ENCODE measurements around the gene TRIM7.
A peak's percentile ranks its signal among the peaks of the same experiment; 100 is the strongest.

Gene TRIM7

GRCh38 chr5:181194489-181195248, 10.3 kb downstream of the TRIM7 start:
- H3K27ac ChIP-seq = peak overlapping the region; percentile 97; the same call in 1 of the 2 replicates
- TF ChIP-seq ZFX (IDR thresholded peaks at IDR 0.05; ENCODE audit: borderline replicate concordance) = no peak
- TF ChIP-seq CTCF (IDR thresholded peaks at IDR 0.05) = no peak

- peak overlapping the region; percentile 97; the same call in 1 of the 2 replicates for H3K27ac ChIP-seq
- TF ChIP-seq CTCF (IDR thresholded peaks at IDR 0.05) (no peak), ZFX (IDR thresholded peaks at IDR 0.05; ENCODE audit: borderline replicate concordance) (no peak)
These were observed 11.3 kb downstream of the TRIM7 start for GRCh38 chr5:181193656-181194055.

GRCh38 chr5:181192337-181193046, 12.5 kb downstream of the TRIM7 start:
- H3K27ac ChIP-seq = peak overlapping the region; percentile 97
- TF ChIP-seq ZFX (IDR thresholded peaks at IDR 0.05; ENCODE audit: borderline replicate concordance) (no peak), CTCF (IDR thresholded peaks at IDR 0.05) (no peak)

- TF ChIP-seq CTCF (IDR thresholded peaks at IDR 0.05) (no peak), ZFX (IDR thresholded peaks at IDR 0.05; ENCODE audit: borderline replicate concordance) (no peak)
- peak overlapping the region; percentile 97 for H3K27ac ChIP-seq
These were observed 13.3 kb downstream of the TRIM7 start for GRCh38 chr5:181191526-181192336.

- H3K27ac ChIP-seq = peak overlapping the region; percentile 97
- peak; percentile 38 for TF ChIP-seq CTCF (IDR thresholded peaks at IDR 0.05)
- no peak for TF ChIP-seq ZFX (IDR thresholded peaks at IDR 0.05; ENCODE audit: borderline replicate concordance)
These were observed 14.1 kb downstream of the TRIM7 start for GRCh38 chr5:181190711-181191525.

- peak overlapping the region; percentile 97 for H3K27ac ChIP-seq
- TF ChIP-seq CTCF (IDR thresholded peaks at IDR 0.05) = no peak
- no peak for TF ChIP-seq ZFX (IDR thresholded peaks at IDR 0.05; ENCODE audit: borderline replicate concordance)
These were observed 14.9 kb downstream of the TRIM7 start for GRCh38 chr5:181189962-181190710.
